GM12878 (cell line): ENCODE data around the gene CCDC88C. TPM values are rescaled to one million over a fixed set of nuclear protein-coding genes. Genes with fewer than 3 reads are reported as not detected.

Source experiments
- ASH2L ChIP-seq: fragments of 300-600, 200-600 bp; sonication (generic); IDR thresholded peaks from 2 replicates; pipeline ENCODE4 v1.6.1; 2017; ENCODE audit warnings: low read depth, mild to moderate bottlenecking, borderline replicate concordance
- CUX1 ChIP-seq: IDR thresholded peaks from 2 replicates; pipeline ENCODE4 v1.6.1; 2012; ENCODE audit warnings: improper control_type of control experiment, low read depth, low read length; ENCODE audit not compliant: insufficient replicate concordance
- SREBF1 ChIP-seq: IDR thresholded peaks from 2 replicates; pipeline ENCODE4 v1.6.1; 2012; ENCODE audit warnings: mild to moderate bottlenecking, low read length
- TARDBP ChIP-seq: IDR thresholded peaks from 2 replicates; pipeline ENCODE4 v1.6.1; 2016; ENCODE audit warnings: borderline replicate concordance
- ZNF207 ChIP-seq: fragments of 450-650 bp; IDR thresholded peaks from 2 replicates; pipeline ENCODE4 v1.6.1; 2014; ENCODE audit warnings: antibody characterized with exemption, mild to moderate bottlenecking, borderline replicate concordance
- ZNF687 ChIP-seq: fragments of 450-650 bp; IDR thresholded peaks from 2 replicates; pipeline ENCODE4 v1.6.1; 2017; ENCODE audit warnings: mild to moderate bottlenecking, moderate library complexity
- polyA plus RNA-seq, 11 experiments: library from polyadenylated mRNA; depleted of rRNA in 4 of 11; unstranded in 6 of 11; stranded (reverse) in 5 of 11; fragments of >200 nt; fragmentation: Nextera tagmentation in 4 of 11; fragmentation: Illumina TruSeq in 1 of 11; extraction: Ambion mirVana in 4 of 11; extraction: Trizol in 1 of 11; gene quantifications; 1 replicate in 1 of 11; 2 replicates in 10 of 11; pipeline versions ENCODE4 v1.2.1 to v1.2.3, GENCODE V29; 2011 to 2016; ENCODE audit warnings: inconsistent platforms in 2 of 11, missing spikeins in 2 of 11, low read depth in 1 of 11
- total RNA-seq, 4 experiments: library from RNA; depleted of rRNA in 3 of 4; stranded (reverse); fragments of >200 nt in 3 of 4; fragmentation: Illumina TruSeq in 1 of 4; extraction: Trizol in 1 of 4; gene quantifications; 2 replicates each; pipeline versions ENCODE4 v1.2.1 to v1.2.3, GENCODE V29; 2013 to 2021

The CCDC88C gene
- total and polyA plus RNA-seq, 10 of the 15 experiments (the other 5 are each of a cell fraction or from before 2014, with no cell fraction given): 4.0 to 79.6 (median 36.6) TPM

GRCh38 chr14:91292491-91292890 lies 125.1 kb downstream of the CCDC88C start (continued):
- TF ChIP-seq ZNF687: no peak
- TF ChIP-seq ZNF207: no peak
- TF ChIP-seq TARDBP: no peak
- no peak for TF ChIP-seq CUX1
- TF ChIP-seq ASH2L: no peak
- TF ChIP-seq SREBF1: no peak
